Measurements from ENCODE around the gene RNF34.

Gene RNF34

DNA sequence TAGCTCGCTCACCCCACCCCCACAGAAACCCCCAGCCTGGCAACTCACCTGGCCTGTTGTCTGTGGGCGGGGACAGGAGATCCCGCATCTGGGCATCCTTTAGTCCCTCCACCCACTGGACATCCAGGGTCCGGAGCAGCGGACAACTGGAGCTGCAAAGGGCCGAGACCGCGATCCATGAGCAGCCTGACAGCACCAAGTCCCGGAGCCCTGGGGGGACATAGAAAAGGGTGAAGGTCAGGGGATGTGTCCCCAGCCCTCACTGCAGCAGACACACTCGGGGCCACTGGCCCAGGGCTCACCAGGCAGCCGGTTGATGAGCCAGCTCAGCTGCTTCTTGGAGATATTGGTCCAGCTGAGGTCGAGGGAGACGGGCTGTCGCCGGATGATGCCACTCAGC is 40.9 kb downstream of the RNF34 start:
- DNase-seq, result no peak

DNA sequence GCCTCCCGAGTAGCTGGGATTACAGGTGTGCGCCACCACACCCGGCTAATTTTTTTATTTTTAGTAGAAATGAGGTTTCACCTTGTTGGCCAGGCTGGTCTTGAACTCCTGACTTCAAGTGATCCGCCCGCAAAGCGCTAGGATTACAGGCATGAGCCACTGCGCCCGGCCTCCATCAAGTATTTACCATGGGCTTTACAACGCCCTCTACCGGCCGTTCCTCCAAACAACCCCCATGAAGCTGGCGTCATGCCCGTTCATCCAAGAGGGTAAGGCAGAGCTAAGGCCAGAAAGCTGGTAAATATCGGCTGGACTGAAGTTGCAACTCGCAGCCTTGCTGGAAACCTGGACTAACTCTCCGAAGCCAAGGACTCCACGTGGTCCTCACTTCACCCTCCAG is 41.6 kb downstream of the RNF34 start:
- no peak for DNase-seq

DNA sequence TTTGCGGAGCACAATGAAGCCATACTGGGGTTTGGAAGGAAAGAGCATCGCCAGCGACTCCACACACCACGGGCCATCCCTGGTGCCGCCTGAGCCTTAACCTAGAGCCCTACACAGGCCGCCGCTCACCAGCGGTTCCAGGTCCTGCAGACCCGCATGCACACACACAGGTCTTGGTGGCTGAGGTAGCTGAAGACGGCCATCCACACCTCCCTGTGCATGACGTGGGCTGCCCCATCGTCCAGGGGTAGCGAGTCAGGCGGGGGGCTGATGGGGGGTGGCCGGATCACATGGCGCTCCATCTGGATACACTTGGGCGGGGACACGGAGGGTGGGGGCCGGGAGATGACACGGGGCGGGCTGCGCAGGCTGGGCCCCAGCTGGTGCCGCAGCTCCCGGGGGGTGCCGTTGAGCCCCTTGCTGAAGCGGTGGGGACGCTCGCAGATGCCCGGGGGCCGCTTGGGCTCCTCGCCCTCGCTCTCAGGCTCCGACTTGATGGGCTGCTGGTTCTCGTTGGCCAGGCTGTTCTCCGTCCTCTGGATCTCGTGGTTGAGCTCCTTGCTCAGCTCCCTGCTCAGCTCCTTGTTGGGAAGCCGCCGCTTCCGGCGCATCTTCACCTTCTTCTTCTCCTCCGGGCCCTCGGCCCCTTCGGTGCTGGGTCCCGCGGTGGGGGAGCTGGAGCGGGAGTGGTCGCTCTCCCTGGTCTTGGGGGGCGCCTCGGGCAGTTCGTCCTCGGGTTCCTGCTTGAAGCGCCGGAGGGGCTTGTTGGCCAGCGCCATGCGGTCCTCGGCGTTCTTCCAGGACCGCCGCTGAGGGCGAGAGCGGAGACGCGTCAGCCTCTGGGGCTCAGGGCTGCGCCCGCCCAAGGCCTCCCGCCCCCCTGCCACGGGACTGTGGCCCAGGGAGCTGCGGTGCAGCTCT is 42.4 kb downstream of the RNF34 start:
- DNase-seq, result no peak

DNA sequence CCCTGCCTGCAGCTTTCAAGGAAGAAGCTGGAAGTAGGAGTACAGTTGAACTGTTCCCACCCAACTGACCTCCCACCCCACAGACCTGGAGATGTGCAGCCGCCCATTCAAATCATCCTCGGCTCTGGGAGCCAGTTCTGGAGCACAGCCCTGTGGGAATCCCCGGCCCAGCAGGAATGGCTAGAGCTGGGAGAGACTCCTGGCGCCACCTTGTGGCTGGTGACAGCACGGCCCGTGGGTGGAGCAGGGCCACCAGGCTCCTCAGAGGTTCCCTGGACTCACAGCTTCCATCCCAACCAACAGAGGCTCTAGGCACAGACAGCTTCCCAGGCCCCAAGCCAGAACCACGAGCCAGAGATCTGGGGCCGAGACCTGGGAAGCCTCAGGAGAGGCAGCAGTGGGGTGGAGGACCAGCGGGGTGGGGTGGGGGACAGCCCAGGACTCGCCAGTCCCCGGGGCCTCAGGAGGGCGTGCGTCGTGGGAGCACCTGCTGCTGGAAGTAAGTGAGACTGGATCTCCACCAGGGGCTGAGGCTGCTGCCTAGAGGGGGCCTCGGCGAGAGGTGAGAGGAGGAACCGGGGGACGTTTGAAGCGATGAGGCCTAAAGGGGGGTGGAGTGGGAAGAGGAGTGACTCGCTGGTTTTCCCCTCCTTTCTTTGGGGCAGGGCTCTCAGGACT is 43.4 kb downstream of the RNF34 start:
- DNase-seq, result peak; percentile 75

DNA sequence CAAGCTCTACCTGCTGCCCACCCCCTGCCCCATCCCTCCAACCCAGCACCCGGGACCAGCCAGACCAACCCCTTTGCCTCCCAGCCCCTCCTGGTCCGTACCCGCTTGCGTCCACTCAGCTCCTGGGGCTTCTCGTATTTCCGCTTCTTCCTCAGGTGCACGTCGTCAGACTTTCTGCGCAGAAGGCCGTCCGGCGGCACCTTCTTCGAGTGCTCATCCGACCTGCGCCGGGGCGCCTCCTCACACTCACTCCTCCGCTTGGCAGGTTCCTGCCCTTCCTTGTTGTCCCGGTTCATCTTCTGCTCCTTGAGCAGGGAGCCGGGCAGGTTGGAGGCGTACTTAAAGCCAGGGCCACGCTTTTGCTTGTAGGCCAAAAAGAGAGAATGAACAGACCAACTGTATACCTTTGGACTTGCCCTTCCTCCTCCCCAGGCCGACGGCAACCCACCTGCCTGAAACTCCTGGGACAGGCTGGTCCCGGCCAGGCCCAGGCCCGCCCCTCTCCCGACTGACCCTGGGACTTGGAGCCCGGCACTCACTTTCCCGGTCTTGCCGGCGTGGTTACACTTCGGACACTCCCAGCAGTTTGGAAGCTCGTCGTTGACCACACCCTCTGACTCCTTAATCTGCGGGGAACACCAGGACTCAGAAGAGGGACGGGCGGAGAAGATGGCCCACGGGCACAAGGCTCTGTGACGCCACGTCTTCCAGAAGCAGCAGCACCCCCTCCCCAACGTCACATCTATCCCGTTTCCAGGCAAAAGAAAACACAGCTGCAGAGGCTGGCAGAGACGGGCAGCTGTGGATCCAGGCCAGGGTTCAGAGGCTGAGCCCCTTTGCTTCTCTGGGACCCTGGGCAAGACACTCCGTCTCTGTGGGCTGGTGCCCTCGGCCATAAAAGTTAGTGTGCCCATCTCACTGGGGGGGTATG is 44.3 kb downstream of the RNF34 start:
- DNase-seq, result no peak

DNA sequence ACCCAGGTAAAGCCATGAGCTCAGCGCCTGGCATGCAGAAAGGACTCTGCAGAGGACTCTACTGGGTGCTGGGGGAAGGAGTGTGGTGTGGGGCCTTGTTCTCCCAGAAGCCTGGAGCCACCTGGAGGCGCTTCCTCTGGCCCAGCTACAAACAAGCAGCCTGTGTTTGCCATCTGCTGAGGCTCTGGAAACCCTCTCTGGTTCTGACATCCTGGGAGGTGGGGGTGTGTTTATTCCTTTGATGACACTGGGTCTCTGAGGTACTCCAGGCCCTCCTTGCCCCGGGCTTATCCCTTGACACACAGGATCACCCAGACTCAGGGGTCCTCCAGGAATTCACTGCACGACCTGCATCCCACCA is 44.9 kb downstream of the RNF34 start:
- no peak for DNase-seq

DNA sequence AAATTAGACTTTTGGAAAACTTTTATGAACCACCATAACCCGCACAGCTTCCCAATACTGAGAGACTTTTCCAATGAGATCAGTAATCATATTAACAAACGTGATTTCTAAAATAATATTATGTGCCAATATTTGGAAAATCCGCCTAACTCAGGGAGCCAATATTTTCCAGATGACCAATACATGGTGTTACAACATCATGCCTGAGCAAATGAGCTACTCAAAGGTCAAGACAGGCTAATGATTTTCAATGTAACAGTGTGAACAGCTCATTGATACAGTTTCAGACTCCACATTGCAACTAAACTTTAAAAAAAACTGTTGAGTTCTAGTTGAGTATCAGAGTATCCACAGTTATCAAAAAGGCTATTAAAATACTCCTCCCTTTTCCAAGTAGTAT is 46.8 kb downstream of the RNF34 start:
- DNase-seq, result no peak

DNA sequence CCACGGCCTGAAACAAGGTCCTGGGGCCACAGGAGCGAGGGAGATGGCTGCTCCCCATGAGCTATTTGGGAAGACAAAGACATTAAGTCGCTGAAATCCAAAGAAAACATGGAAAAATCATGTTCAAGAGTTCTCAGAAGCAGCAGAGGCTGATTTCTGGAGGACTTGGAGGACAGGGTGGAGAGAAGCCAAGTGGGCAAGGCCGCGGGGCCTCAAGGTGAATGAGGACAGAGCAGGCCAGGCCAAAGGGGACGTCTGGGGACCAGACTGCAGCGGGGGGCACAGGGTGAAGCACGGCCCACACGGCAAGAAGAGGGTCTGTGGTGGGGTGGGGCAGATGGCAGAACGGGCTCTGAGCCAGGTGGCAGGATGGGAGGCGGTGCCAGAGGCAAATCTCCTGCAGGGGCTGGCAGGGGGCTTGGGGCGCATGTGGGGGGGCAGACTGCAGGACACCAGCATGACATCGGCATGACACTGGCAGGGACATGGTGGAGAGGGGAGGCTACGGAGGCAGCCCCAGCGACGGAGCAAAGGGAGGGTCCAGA is 48.9 kb downstream of the RNF34 start:
- no peak for DNase-seq

DNA sequence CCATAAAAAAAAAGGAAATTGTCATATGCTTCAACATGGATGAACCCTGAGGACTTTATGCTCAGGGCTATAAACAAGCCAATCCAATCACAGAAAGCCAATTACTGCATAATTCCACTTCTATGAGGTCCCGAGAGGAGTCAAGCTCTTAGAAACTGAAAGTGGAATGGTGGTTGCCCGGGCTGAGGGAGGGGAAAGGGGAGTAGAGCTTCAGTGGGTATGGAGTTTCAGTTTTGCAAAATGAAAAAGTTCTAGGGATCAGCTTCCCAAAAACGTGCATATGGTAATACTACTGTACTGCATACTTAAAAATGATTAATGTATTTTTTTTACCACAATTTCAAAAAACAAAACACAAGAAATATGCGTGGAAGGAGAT is 52.0 kb downstream of the RNF34 start:
- DNase-seq, result no peak

DNA sequence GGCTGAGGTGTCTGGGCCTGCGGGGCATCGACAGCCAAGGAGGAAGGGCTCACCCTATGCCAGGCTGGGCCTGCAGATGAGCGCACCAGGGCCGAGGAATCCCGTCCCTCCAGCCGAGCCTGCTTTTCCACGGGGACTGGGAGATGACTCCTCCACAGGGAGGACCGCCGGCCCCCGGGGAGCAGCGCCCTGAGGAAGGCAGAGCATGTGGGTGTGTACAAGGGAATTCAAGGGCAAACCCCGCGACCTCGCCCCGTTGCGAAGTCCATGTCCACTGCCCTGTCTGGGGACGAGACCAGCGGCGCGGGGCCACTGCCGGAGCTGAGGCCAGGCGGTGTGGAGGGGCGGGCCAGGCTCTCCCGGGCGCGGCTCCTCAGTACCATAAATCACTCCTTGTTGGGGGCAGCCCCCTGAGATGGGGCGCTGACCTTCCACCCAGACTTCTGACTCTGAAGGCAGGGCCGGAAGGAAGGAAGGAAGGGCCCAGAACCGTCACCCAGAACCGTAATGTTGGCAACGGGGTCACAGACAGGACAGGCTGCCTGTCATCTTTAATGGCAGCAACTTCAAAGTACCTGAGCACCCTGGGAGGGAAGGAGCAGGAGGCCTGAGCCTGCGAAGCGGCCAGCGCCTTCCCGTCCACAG is 52.5 kb downstream of the RNF34 start:
- DNase-seq, result no peak

DNA sequence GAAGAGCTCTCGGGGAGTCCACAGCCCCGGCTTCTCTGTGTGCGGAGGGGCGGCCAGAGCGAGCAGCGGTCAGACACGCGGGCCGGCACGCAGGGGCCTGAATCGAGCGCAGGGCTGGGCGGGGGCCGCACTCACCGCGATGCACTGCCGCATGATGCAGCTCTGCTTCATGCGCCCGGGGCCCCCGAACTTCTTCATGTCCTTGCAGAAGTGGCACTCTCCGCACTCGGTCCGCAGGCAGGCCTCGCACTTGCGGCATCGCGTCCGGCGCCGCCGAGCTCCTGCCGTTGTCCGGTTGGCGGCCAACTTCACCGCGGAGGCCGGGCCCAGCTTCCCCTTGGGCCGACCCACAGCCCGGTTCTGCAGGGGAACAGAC is 53.1 kb downstream of the RNF34 start:
- DNase-seq, result no peak

DNA sequence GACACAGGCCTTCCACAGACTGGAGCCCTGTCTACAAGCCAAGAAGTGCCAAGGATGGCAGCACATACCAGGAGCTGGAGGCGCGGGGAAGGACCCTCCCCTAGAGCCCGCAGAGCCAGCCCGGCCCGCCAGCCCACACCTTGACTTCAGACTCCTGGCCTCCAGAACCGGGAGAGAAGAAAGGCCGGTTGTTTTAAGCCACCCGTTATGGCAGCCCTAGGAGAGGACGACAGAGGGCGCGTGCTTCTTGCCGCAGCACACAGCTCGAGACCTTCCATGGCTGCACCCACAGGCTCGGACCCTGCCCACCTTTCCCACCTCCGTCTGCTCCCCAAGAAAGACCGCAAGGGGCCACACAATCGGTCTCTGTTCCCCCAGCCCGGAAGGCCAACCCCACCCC is 53.7 kb downstream of the RNF34 start:
- no peak for DNase-seq

DNA sequence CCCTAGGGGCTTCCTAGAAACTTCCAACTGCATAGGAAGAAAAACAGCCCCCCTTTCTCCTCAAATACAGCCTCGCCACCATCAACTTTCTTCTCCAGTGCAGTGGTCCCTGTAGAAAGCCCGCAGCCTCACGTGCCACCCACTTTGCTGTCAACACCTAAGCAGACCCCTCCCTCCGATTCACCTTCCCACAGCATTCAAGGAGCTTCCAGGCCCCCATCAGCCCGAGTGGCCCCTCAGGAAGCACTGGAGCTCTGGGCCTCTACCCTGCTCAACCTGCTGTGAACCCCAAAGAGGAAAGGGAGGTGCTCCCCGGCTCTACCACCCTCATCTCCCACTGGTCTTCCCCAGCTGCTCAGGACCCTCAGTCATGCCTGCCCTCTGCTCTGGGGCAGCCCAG is 55.0 kb downstream of the RNF34 start:
- DNase-seq, result no peak

DNA sequence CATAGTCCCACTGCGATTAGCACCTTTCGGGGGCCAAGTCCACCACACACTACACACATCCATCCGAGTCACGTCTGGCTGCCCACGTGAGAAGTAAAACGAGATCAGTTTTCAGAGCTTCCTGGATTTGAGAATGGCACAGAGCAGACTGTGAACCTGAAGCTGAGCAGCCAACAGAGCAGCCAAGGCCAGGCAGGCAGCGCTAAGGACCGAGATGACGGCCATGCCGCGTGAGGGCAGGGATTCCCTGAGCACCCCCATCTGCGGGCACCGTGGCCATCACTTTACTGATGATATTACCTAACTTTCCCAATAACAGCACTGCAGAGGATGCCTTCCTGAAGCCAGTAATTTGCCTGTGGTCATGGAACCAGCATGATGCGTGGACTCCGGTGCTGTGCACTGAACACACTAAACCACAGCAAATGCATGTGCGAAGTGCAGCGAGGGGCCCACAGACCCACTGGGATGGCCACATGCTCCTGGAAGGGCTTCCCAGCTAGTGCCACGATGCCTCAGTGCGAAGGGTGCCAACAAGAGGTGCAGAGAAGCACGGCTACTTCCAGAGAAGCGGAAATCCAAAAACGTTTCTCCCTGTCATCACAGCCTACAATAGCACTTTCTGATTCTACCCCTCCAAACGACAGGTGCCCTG is 56.0 kb downstream of the RNF34 start:
- no peak for DNase-seq

DNA sequence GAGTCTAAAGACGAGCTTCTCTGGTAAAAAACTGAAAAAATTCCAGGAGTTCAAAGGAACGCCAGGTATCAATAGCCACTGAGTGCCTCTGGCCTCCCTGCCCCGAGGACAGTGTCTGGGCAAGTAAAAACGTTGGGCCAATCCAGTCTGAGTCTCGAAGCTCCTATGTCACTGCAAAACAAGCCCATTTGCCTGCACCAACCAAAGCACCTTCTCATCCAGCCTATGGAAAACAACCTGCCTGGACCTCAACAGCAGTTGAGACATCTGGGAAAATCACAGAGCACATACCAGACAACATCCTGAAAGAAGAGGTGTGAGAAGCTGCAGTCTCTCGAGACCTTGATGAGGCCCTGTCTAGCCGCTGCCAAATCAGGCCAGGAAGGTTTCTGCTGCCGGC is 56.6 kb downstream of the RNF34 start:
- no peak for DNase-seq

DNA sequence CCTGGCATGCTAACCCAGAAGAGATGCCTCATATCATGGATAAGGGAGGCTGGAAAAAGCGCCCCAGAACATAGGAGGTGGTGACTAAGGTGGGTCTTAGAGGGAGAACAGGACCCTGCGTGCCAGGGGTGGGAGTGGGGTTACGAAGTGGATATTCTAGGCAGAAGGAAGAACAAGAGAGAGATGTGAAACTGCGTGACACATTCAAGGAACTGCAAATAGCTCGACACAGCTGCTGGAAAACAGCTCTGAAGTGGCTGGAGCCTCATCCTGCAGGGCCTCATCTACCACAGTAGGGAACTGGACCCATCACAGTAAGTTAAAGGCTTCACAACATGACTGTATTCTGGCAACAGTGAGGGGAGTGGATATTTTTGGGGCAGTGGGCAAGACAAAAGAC is 61.1 kb downstream of the RNF34 start:
- no peak for DNase-seq

DNA sequence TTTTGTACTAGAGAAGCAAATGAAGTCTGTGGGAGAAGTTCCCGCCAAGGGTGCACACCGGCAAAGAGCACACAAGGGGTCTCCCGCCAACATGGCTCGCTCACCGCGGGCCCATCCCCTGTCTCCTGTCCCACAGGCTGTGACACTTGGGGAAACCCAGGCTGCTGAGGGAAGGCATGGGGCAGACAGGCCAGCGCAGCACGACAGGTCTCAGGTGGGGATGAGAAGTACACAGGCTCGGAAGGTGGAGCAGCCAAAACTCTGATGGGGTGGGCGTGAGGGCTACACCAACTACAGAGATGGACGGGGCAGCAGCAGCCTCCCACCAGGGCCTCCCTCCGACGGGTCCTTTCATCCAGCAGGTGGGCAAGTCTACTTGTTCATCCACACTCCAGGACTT is 64.4 kb downstream of the RNF34 start:
- DNase-seq, result no peak

DNA sequence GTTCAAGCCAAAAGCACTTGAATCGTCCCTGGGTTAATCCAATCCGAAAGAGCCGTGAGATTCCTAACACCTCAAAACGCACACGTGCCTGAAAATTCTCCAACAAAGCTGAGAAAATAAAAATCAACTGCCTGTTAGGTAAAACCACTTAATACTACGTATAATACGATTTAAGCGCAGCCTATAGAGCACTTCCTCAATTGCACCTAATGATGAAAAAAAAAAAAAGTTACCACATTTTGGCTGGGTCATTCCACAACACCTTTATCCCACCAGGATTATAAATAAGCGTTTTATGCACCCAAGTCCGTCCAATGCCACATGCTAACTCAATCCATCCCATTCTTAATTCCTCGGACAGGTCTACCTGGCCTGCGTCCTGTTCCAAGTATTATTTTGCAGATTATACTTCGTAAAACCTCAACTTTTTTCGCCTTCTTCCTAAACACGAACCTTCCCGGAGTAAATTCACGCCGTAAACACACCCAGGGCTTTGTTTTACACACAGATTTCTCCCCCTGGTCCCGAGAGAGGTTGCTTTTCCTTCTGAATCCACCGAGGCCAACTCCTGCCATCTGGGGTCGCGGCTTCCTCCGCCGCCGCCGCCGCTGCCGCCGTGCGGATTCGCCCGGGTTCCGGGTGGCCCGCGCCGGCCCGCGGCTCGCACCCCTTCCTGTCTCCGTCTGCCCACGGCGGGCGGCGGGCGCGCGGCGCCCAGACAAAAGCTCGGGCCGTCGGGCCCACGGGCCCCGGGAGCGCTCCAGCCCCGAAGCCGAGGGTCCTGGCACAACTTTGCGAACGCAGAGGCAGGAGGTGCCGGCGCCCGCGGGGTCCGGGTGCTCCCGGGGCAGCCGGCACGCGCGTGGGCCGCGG is 66.2 kb downstream of the RNF34 start:
- DNase-seq, result no peak

DNA sequence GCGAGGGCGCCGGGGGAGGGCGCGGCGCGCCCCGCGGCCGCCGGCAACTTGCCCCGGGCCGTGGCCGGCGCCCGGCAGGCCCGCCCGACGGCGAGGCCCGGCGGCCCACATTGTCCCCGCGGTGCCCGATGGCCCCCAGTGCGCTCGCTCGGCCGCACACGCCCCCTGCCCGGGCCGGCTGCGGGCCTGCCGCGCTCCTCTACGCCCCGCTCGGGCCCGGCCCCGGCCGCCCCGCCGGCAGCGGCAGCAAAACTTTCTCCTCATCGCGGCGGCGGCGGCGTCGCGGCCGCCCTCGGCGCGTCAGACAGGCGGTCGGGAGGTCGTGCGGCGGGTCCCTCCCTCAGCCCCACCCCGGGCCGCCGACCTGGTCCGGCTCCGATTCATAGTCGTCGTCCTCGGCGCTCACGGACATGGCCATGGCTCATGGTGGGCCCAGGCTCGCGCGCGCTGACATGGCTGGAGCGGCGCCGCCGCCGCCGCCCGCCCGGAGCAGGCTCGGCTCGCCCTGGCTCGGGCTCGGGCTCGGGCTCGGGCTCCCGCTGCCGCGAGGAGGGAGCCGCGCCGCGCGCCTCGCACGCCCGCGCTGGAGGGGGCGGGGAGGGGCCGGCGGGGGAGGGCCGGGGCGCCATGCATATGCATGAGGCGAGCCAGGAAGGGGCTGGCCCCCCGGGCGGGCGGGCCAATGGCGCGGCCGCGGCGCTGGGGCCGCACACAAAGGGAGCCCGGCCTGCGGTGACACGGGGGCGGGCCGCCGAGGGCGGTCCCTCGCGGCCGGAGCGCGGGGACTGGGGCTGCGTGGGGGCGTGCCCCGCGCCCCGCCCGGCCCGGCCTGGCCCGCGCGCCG is 67.1 kb downstream of the RNF34 start:
- peak; percentile 86 for DNase-seq

Data from NCI-H2107 (cell line).